ENCODE measurements around the gene PHF21B.
A peak's percentile ranks its signal among the peaks of the same experiment; 100 is the strongest.
"Not testable (repeated sequence)": the region's sequence is repeated elsewhere in the genome, so short reads cannot be mapped to it uniquely, and the experiment has no call there.

PHF21B gene

DNA sequence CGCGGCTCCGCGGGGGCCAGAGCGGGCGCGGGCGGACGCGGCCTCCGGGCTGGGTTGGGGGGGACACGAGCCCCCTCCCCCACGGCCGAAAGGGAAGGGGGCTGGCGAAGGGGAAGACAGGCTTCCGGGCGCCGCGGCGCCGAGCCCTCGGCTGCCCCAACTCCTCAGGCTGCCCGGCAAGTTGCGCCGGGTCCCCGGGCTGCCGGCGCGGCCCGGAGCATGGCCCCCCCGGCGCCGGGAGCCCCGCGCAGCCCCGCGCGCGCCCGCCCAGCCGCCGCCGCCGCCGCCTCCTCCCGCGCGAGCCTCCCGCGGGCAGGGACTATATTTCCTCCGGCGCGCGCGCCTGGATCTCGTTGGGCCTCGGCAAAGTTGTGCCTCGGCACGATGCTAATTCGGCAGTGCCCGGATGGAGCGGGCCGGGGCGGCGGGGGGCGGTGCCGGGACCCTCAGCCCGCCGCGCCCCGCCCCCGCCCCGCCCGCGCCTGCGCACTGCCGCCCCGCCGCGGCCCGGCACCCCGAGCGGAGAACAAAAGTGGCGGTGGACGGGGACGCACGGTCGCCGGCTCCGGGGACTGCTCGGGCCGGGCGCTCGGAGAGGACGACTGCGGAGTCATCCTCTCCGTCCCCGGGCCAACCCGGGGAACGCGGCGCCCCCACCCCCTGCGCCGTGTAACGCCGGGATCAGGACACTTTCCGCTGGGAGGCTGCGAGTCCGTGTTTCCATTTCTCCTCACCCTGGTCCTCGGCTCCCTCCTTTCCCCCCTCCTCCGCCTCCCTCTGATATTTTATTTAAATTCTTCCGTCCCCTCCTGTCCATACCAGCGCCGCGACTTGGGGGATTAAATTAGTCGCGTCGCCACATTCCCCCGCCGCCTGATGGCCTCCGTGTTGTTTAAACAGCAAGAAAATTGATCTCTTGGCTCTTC lies at the start of gene PHF21B:
PHF21B (minus strand) TSS at position 400 of the 926 bp plus-strand sequence. CDS start 456 bp downstream, outside the sequence.
- DNase-seq, result peak; percentile 31

DNA sequence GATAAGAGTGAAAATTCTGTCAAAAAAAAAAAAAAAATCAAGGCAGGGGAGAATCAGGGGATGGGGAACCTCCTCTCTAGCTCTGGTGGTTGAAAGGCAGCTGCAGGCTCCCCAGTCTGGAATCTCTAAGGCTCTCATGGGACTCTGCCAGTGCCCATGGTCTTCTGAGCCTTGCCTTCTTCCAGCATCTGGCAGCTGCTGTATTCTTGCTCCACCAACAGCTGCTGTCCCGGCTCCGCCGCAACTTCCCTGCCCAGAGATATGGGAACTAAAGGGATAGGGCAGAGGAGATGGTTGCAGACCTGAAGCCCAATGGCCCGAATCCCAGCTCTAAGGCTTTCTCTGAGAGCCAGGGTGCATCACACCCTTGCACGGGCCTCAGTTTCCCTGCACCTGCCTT lies 49.5 kb upstream of the PHF21B start:
- DNase-seq, result no peak

DNA sequence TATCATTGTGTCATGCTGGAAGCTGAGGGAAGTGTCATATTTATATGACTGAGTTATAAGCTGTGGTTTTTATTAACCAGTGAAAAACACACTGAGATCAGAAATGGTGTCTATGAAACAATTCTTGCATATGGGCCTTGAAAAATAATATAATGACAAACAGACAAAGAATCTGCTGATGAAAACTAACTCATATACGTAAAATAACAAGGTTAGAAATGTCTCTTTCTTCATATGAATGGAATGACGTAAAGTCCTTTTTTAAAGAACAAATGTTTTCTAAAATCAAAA lies 48.8 kb upstream of the PHF21B start:
- DNase-seq, result no peak

DNA sequence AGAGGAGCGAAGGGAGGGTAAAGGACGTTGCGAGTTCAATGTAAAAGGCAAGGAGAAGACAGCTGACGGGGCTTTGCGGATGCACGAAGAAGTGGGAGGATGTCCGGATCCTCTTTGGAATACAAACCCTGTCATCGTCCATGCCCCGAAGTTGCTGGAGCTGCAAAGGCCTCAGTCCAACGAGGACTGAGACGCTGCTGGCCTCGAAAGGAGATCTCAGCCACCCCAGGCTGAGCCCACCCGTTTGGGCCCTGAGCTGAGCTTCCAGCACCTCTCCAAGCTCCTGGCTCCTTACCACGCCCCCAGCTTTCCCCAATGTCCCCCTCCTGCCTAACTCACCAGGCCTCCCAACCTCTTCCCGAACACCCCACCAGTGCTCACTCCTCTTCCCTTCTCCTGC lies 46.1 kb upstream of the PHF21B start:
- DNase-seq, result no peak

DNA sequence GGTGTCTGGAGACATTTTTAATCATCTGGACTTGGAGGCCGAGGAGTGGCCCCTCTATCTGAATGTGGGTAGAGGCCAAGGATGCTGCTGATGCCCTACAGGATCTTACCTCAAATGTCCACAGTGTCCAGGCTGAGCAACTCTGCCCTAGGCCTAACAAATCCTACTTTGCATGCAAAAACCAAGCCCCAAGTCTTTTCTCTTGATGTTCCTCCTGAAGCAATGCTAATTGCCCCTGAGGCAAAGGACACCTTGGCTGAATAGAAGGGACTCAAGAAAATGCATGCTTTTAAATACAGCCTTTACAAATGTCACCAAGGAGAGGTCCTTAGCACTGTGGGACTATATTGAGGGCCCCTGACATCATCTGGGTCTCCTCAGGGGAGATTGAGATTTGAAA lies 43.8 kb upstream of the PHF21B start:
- DNase-seq, result no peak

DNA sequence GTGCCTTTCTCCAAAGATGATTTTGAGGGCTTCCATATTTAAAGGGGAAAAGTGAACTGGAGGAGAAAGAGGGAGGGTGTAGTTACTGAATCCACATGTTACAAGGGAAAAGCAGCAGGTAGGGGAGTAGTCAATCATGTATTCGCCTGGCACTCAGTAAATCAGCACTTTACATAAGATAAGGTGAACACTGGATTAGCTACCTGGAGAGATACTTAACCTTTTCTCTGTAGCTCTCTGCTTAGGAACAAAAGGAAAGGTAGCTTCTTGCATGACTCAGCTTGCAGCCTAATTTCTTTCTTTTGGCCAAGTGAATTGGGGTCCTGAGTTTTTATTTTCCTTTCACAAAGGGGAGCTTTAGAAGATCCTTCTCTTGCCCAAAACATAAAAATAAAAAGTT lies 43.3 kb upstream of the PHF21B start:
- DNase-seq, result no peak

DNA sequence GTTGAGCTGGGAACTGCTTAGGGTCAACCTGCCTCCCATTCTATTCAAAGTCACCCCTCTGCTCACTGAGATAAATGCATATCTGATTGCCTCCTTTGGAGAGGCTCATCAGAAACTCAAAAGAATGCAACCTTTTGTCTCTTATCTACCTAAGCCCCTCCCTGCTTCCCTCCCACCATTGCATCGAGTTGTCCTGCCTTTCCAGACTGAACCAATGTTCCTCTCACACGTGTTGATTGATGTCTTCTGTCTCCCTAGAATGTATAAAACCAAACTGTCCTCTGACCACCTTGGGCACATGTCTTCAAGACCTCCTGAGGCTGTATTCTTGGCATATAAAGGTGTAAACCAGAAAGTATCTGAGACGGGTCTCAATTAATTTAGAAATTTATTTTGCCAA lies 42.9 kb upstream of the PHF21B start:
- not testable (repeated sequence) for DNase-seq

DNA sequence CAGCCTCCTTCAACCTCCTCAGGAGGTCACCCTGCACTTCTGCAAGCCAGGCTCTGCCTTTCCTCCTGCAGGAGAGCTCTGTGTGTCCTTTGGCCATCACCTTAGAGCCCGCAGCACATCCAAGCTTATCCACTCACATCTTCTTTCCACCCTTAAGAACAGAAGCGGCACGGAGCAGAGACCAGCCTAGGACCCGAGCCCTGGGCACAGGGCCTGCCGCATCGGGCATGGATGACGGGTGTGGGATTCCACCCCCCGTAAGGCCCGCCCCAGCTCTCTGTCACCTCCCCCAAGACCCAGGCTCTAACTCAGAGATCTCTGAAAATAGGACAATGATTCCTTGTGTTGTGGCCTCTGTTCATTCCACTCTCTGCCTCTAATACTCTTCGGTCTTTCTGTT lies 42.1 kb upstream of the PHF21B start:
- no peak for DNase-seq

DNA sequence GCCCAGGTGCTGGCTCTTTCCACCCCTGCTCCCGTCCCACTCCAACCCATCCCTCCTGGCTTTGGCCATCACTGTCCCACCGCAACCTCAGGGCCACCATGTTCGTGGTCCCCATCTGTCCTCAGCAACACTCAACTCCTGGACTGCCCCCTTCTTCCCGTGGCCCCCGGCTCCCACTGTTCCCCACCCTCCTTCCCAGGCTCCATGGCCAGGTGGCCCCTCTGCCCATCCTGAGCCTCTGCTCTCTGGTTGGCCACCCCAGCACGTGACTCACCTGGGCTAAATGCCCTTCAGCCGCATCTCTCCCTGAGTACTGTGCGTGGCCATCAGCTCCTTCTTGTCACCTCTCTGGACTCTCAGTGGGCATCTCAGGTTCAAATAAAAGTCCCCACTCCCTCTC lies 41.6 kb upstream of the PHF21B start:
- no peak for DNase-seq

DNA sequence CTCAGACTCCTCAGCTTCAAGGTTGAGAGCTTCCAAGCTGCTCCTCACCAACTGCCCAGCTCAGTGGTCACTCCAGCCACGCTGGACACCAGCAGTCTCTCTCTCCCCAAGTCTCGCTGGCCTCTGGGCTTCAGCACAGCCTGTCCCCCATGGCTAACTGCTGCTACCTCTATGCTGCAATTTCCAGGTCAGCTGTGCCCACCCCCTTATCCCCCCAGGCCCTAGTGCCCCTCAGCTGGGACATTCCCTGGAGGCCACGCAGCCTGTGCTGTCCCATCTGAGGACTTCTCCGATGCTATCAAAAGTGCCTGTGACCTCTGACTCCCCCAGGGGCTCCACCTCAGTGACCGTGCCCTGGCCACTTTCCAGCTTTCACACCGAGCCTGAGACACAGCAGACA lies 37.5 kb upstream of the PHF21B start:
- DNase-seq, result no peak

DNA sequence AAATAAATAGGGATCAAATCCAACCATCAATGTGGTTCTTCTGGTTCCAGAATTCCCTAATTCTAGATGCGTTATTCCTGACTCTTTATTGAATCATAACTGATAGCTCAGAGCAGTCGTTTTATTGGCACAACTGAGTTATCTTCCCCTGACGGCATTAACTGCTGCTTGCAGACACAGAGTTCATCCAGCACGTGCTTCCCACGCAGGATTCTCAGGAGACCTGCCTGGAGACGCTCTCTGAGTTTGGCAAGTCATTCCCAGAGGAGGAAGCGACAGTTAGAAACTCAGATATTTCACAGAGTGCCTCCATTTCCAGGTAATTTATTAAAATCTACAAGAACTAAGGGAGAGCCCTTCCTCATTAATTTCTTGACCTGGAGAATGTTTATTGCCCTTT lies 35.4 kb upstream of the PHF21B start:
- no peak for DNase-seq

DNA sequence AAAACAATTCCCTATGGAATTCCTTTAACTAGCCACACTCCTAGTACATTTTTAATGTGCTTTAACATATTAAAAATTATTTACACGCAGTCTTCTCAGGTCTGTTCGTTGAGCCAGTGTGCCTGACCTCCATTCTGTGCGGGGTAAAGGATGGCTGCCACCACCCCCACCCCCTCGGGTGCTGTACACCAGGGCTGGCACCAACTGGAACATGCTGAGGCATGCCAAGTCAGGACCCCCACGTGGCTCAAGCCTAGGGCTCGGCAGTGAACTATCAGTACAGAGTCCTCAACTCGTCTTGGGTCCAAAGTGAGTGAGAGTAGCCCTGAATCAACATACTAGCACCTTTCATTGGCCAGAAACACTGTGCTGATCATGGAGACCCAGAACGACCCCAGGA lies 32.5 kb upstream of the PHF21B start:
- no peak for DNase-seq

DNA sequence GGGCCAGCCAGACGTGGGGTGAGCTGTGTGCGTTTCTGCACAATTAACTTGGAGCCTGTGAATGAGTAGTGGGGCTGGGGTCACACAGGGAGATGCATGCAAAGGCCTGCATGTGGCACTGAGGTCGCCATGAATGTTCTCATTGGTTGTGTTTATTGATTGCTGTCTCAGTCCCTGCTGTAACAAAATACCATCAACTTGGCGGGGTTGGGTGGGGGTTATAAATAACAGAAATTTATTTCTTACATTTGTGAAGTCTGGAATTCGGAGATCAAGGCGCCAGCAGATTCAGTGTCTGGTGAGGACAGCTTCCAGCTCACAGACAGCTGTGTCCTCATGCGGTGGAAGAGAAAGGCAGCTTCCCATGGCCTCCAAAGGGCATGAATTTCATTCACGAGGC lies 29.3 kb upstream of the PHF21B start:
- DNase-seq, result no peak

DNA sequence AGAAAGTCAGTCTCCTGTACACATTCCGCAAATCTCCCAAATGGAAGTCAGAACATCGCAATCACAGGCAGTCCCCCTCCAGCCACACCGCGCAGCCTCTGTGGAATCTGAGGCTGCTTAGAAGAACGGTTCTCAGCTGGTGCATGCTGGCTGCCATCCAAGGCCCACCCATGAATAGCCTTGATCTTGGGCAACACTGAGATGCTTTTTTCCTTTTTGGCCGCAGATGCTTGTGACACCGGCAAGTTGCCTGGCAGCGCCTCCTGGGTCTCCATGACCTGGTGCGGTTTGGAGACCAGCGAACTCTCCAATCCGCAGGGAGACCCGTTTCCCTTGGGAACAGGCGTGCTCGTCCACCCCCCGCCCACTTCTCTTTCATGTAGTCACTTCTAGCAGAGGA lies 26.3 kb upstream of the PHF21B start:
- no peak for DNase-seq

DNA sequence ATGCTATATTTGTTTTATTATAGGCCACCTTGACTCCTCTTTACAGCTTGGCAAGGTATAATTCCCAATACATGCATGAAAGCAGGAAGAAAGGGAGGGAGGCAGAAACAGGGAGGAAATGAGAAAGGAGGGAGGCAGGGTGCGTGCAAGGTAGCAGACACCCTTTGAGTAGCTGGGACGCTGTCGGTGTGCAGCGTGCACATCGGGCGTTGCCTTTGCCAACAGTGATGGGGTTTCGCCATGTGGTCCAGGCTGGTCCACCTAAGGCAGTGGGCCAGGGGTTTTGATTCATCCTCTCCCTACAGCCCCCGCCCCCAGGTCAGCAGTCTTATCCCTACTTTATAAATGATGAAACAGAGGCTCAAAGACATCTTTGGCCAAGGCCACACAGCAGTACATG lies 25.0 kb upstream of the PHF21B start:
- no peak for DNase-seq

DNA sequence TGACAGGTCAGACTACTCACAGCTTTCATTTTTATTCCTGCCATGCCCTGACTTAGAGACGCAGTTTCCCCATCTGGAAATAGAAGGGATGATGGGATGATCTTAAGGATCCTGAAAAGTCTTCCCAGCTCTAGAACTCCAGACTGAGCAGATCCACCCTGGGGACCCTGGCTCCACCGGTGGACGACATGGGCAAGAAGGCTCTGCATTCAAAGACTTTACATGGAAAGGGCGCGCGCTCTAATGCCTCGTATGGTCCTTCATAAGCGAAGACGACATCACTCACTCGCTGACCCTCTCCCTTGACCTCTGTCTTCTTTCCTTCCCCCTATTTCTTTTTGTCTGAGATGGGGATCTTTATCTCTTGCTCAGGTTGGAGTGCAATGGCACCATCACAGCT lies 24.4 kb upstream of the PHF21B start:
- DNase-seq, result no peak

DNA sequence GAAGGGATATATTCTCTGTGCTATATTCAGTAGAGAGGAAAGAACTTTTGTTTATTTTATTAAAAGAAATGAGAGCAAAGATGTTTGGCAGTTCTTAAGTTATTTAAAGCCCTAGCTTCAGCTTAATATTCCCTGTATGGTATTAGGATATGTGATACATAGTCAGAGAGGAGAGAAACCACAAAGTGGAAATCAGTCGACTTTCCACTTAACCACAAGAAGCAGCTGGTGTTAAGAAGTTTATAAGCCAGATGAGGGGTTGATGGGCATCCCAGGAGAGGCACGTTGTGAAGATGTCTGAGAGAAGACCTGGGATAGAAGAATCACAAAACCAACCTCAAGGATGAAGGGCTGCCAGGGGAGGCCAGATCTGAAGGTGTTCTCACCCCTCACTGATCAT lies 23.3 kb upstream of the PHF21B start:
- DNase-seq, result no peak

DNA sequence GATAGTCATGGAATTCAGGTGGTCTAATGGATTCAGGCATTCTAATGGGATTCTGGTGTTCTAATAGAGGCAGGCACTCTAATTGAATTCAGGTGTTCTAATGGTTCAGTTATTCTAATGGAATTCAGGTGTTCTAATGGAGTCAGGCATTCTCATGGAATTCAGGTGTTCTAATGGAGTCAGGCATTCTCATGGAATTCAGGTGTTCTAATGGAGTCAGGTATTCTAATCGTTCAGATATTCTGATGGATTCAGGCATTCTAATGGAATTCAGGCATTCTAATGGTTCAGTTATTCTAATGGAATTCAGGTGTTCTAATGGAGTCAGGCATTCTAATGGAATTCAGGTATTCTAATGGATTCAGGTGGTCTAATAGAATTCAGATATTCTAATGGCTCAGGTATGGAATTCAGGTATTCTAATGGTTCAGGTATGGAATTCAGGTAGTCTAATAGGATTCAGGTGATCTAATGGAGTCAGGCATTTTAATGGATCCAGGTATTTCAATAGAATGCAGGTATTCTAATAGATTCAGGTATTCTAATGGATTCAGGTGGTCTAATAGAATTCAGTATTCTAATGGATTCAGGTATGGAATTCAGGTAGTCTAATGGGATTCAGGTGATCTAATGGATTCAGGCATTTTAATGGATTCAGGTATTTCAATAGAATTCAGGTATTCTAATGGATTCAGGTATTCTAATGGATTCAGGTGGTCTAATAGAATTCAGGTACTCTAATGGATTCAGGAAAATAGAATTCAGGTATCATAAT lies 22.0 kb upstream of the PHF21B start:
- no peak for DNase-seq

DNA sequence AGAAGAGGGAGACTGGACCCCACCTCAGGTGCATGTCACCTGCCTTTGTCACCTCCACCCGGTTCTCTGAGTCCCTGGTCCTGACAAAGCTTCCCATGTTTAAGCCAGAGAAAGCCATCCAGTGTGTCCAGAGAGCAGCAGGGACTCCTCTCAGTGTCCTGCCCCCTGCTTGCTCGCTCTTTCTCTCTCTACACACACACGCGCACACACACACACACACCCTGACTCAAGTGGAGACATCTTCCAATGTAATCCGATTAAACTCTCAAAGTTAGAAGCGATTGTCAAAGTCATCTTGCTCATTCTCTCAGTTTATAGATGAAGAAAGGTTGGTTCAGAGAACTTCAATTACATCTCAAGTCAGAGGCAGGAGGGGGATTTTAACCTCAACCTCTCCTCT lies 19.7 kb upstream of the PHF21B start:
- DNase-seq, result no peak

DNA sequence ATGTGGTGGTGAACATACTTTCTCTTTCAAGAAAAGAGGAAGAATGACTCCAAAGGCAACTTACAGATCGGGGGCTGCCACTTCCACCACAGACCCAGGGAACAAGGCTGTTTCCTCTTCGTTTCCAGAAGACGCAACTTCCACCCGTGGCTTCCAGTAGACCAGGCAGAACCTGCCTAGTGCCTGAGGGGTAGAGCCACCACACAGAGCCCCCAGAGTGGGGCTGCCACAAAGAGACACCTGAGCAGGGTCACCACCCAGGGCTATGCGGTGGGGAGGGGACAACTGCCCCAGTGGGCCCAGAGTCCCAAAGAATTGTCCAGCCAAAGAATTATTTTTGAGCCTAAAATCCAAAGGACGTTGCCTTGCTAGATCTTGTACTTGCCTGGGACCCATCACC lies 16.7 kb upstream of the PHF21B start:
- DNase-seq, result peak; percentile 10

DNA sequence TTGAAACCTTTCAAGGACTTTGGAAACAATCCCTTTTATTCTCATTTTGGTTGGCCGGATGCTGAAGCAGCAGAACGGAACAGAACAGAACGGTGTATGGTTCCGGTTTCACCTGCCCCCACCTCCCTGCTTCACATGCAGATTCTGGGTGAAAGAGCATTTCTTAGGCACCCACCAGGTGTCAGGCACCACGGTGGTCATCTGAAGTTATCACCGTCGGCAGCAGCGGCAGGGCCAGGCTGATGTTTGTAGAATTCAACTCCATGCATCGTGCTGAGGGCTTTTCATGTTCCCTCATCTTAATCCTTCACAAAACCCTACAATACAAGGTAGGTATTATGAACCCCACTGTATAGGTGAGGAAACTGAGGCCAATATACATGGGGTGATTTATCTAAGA lies 13.6 kb upstream of the PHF21B start:
- DNase-seq, result no peak

DNA sequence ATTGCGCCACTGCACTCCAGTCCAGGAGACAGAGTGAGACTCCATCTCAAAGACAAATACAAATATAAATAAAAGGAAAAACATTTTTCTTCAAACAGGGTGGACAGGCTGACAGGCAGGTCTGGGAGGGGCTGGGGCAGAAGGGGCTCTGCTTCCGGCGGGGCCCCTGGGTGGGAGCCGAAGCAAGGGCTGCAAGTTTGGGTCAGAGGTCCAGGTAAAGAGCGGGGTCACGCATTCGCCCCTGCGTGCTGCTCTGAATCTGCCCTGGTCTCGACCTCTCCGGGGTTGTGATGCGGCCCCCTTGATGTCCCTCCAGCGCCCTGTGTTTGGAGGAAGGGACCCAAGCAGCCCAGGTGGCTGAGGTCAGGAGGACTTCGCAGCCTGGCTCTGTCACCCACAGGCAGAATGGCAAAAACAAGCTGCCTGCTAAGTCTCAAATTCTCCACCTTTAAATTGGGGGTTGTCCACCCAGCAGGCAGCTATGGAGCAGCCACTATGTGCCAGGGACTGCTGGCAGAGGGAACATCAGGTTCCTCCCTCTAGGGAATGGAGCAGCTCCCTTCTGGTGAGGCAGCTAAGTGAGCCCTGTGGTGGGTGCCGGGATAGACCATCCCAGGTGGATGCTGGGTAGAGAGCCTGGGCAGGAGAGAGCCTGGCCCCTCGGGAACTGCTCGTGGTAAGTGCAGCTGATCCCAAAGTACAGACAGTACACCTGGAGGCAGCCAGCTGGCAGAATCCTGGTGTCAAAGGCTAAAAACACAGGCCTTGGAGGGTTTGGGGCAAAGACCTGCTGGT lies 10.3 kb upstream of the PHF21B start:
- DNase-seq, result no peak

DNA sequence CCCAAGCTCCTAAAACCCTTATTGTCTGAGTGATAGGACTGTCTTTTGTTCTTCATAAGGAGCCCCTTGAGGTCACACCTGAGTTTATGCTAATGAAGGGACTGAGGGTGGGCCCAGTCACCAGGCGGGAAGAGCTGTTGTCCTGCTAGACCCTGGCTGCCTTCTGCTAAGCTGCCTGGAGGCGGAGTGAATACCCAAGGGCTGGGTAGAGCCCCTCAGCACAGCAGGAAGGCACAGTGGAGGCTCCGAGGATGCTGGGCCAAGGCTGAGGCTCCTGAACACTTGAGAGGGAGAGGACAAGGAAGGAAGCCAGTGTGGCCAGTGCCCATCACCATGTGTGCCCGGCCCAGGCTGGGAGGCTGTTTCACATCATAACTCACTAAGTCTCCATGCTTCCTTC lies 4.8 kb upstream of the PHF21B start:
- DNase-seq, result no peak

DNA sequence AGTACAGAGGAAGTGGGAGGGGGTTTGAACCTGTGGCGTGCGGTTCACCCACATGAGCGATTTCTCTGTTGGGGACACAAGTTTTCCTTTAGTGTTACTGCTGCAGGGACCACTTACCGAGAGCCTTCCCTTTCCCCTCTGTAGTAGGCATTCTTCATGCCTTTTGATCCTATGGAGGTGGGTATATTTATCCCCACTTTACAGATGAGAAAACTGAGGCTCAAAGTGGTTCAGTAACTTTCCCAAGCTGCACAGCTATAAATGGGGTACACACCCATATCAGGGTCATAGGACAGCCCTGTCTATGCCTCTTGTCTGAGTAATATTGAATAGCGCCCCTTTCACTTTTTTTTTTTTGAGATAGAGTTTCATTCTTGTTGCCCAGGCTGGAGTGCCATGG lies 3.3 kb upstream of the PHF21B start:
- DNase-seq, result no peak
